GM06990 (cell line): ENCODE measurements around the gene UPK1B.

Experiments
- DNase-seq: peaks from one replicate; pipeline ENCODE4 v3.0.0-alpha.2; 2011; ENCODE audit not compliant: insufficient read length; ENCODE audit errors: extremely low read depth
- H3K27me3 ChIP-seq: replicated peaks from 2 replicates; pipeline ENCODE4 v1.6.0; 2011; ENCODE audit warnings: low read length; ENCODE audit not compliant: control insufficient read depth, insufficient read depth
- H3K36me3 ChIP-seq: 2 replicates; pipeline ENCODE4 v1.5.1; 2011; ENCODE audit warnings: low read length; ENCODE audit not compliant: control insufficient read depth, insufficient read depth
- H3K4me3 ChIP-seq: replicated peaks from 2 replicates; pipeline ENCODE4 v1.5.1; 2011; ENCODE audit warnings: low read depth, mild to moderate bottlenecking, control low read depth, low read length
- CTCF ChIP-seq: IDR thresholded peaks from 2 replicates; pipeline ENCODE4 v1.5.1; 2011; ENCODE audit warnings: low read length, control low read depth, mild to moderate bottlenecking, inconsistent platforms; ENCODE audit not compliant: insufficient read depth, poor library complexity, severe bottlenecking

The UPK1B gene

GRCh38 chr3:119243712-119244111 is 70.3 kb downstream of the UPK1B start:
- Histone ChIP-seq H3K36me3 (no peaks in the 10 kb centered on the region), H3K4me3 (no peak overlapping the region), H3K27me3 (no peaks in the 10 kb centered on the region)
- DNase-seq, result no peak
- no peak for TF ChIP-seq CTCF

GRCh38 chr3:119245778-119246177 is 72.4 kb downstream of the UPK1B start:
- no peak overlapping the region for H3K4me3 ChIP-seq
- no peaks in the 10 kb centered on the region for H3K27me3 ChIP-seq
- DNase-seq, result no peak
- no peak for TF ChIP-seq CTCF
- H3K36me3 ChIP-seq, result no peaks in the 10 kb centered on the region
